ENCODE data around the gene SEMA3E.

SEMA3E gene

GRCh38 chr7:83413831-83414230, 235.1 kb downstream of the SEMA3E start:
- DNase-seq = no peak
- Histone ChIP-seq H3K27ac (no peak overlapping the region), H3K4me3 (ENCODE audit: low read depth, low read length) (no peak overlapping the region), H3K9me3 (ENCODE audit: severe bottlenecking) (no peaks in the 10 kb centered on the region), H3K36me3 (no peaks in the 10 kb centered on the region), H3K27me3 (ENCODE audit: insufficient read depth, low read depth, severe bottlenecking) (no peaks in the 10 kb centered on the region)
- TF ChIP-seq CTCF (IDR thresholded peaks at IDR 0.05; ENCODE audit: low read depth, low read length) = no peak

- Histone ChIP-seq H3K36me3 (no peaks in the 10 kb centered on the region), H3K4me3 (ENCODE audit: low read depth, low read length) (no peak overlapping the region), H3K9me3 (ENCODE audit: severe bottlenecking) (no peaks in the 10 kb centered on the region), H3K27me3 (ENCODE audit: insufficient read depth, low read depth, severe bottlenecking) (no peaks in the 10 kb centered on the region), H3K27ac (no peak overlapping the region)
- no peak for DNase-seq
- no peak for TF ChIP-seq CTCF (IDR thresholded peaks at IDR 0.05; ENCODE audit: low read depth, low read length)
Measured at GRCh38 chr7:83413424-83413823, 235.5 kb downstream of the SEMA3E start.

GRCh38 chr7:83410989-83411591, 237.8 kb downstream of the SEMA3E start:
- 0 out of 2 replicates have a peak, but pooled peaks have one; percentile 14 for TF ChIP-seq CTCF (IDR thresholded peaks at IDR 0.05; ENCODE audit: low read depth, low read length)
- H3K27ac ChIP-seq = no peak overlapping the region
- peak; percentile 17 for DNase-seq
- no peaks in the 10 kb centered on the region for H3K9me3 ChIP-seq (ENCODE audit: severe bottlenecking)
- no peak overlapping the region for H3K4me3 ChIP-seq (ENCODE audit: low read depth, low read length)
- no peaks in the 10 kb centered on the region for H3K27me3 ChIP-seq (ENCODE audit: insufficient read depth, low read depth, severe bottlenecking)
- H3K36me3 ChIP-seq = no peaks in the 10 kb centered on the region

GRCh38 chr7:83394776-83395175, 254.2 kb downstream of the SEMA3E start:
- TF ChIP-seq CTCF (IDR thresholded peaks at IDR 0.05; ENCODE audit: low read depth, low read length) = no peak
- no peaks in the 10 kb centered on the region for H3K36me3 ChIP-seq
- H3K9me3 ChIP-seq (ENCODE audit: severe bottlenecking) = no peaks in the 10 kb centered on the region
- no peak for DNase-seq
- H3K27me3 ChIP-seq (ENCODE audit: insufficient read depth, low read depth, severe bottlenecking) = no peaks in the 10 kb centered on the region
- no peak overlapping the region for H3K27ac ChIP-seq
- H3K4me3 ChIP-seq (ENCODE audit: low read depth, low read length) = no peak overlapping the region

GRCh38 chr7:83388436-83388835, 260.5 kb downstream of the SEMA3E start:
- DNase-seq = no peak
- TF ChIP-seq CTCF (IDR thresholded peaks at IDR 0.05; ENCODE audit: low read depth, low read length) = no peak

GRCh38 chr7:83366629-83367028, 282.3 kb downstream of the SEMA3E start:
- Histone ChIP-seq H3K9me3 (ENCODE audit: severe bottlenecking) (no peaks in the 10 kb centered on the region), H3K27ac (no peak overlapping the region), H3K4me3 (ENCODE audit: low read depth, low read length) (no peak overlapping the region), H3K36me3 (no peaks in the 10 kb centered on the region), H3K27me3 (ENCODE audit: insufficient read depth, low read depth, severe bottlenecking) (no peaks in the 10 kb centered on the region)
- DNase-seq = no peak
- TF ChIP-seq CTCF (IDR thresholded peaks at IDR 0.05; ENCODE audit: low read depth, low read length) = no peak

More at GRCh38 chr7:83388436-83388835, 260.5 kb downstream of the SEMA3E start:
- H3K4me3 ChIP-seq (ENCODE audit: low read depth, low read length) = no peak overlapping the region
- no peak overlapping the region for H3K27ac ChIP-seq
- no peaks in the 10 kb centered on the region for H3K27me3 ChIP-seq (ENCODE audit: insufficient read depth, low read depth, severe bottlenecking)
- no peaks in the 10 kb centered on the region for H3K9me3 ChIP-seq (ENCODE audit: severe bottlenecking)
- no peaks in the 10 kb centered on the region for H3K36me3 ChIP-seq
